ENCODE data around the gene TTC9. TPM values are rescaled to one million over a fixed set of nuclear protein-coding genes. Genes with fewer than 3 reads are reported as not detected.
"Not testable (repeated sequence)": the region's sequence is repeated elsewhere in the genome, so short reads cannot be mapped to it uniquely, and the experiment has no call there.

TTC9 gene
- total and polyA plus RNA-seq, 2 donors from 2014 or later = 2.6 to 5.2 TPM

DNA sequence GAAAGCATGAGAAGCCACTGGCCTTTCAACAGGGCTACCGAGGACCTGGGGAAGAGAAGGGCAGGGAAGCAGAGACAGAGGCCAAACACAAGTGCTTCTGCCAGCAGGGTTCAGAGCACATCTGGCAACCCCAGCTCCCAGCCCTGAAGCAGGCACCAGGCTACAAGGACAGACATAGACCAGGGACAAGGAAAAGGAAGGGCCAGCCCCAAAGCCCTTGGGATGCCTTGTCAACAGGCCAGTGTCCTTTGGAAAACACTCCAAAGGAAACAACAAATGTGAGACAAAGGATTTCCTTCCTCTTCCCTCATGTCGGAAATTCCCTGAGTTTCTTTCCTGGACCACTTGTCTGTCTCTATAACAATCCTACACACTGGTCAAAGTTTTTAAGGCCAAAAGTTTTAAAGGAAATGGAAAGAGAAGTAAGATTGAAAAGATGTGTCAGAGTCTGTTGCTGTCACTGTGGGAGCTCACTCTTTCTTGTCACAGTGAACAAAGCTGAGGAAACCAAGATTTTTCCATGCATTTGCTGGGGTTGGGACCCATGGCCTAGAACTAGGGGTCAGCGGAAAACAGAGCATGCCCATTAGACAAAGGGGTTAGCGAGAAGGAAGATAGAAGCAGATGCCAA, 59.4 kb downstream of the TTC9 start:
- H3K4me1 ChIP-seq (ENCODE audit: control insufficient read depth in 2 of 3, insufficient read depth in 2 of 3, low read depth in 1 of 3, low read length in 3 of 3) = no peaks in the 10 kb centered on the region
- no peaks in the 10 kb centered on the region for H3K36me3 ChIP-seq (ENCODE audit: control insufficient read depth in 2 of 3, insufficient read depth in 3 of 3, low read length in 3 of 3)
- FAIRE-seq (no peak), DNase-seq (peak in 1 of 5 donors; percentile 48)
- H3K9ac ChIP-seq (ENCODE audit: low read length in 3 of 3) = no peak overlapping the region
- H3K27ac ChIP-seq (ENCODE audit: low read depth in 2 of 2, low read length in 2 of 2) = no peak overlapping the region
- no peak overlapping the region for H3K4me3 ChIP-seq (ENCODE audit: low read length in 3 of 3)
- no peaks in the 10 kb centered on the region for H3K27me3 ChIP-seq (ENCODE audit: control insufficient read depth, insufficient read depth, low read length)
- intact Hi-C loops (cut with DNase I) = loop anchor here (10.0 kb wide), 1 partner anchor 86 kb away; no protein-coding TSS in a partner anchor
- TF ChIP-seq, protein P1, sequence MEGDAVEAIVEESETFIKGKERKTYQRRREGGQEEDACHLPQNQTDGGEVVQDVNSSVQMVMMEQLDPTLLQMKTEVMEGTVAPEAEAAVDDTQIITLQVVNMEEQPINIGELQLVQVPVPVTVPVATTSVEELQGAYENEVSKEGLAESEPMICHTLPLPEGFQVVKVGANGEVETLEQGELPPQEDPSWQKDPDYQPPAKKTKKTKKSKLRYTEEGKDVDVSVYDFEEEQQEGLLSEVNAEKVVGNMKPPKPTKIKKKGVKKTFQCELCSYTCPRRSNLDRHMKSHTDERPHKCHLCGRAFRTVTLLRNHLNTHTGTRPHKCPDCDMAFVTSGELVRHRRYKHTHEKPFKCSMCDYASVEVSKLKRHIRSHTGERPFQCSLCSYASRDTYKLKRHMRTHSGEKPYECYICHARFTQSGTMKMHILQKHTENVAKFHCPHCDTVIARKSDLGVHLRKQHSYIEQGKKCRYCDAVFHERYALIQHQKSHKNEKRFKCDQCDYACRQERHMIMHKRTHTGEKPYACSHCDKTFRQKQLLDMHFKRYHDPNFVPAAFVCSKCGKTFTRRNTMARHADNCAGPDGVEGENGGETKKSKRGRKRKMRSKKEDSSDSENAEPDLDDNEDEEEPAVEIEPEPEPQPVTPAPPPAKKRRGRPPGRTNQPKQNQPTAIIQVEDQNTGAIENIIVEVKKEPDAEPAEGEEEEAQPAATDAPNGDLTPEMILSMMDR (IDR thresholded peaks at IDR 0.05; ENCODE audit: borderline replicate concordance, extremely low read depth, insufficient read depth) = no peak
- no peaks in the 10 kb centered on the region for H3K9me3 ChIP-seq (ENCODE audit: control insufficient read depth in 2 of 3, insufficient read depth in 1 of 3, low read length in 3 of 3)

DNA sequence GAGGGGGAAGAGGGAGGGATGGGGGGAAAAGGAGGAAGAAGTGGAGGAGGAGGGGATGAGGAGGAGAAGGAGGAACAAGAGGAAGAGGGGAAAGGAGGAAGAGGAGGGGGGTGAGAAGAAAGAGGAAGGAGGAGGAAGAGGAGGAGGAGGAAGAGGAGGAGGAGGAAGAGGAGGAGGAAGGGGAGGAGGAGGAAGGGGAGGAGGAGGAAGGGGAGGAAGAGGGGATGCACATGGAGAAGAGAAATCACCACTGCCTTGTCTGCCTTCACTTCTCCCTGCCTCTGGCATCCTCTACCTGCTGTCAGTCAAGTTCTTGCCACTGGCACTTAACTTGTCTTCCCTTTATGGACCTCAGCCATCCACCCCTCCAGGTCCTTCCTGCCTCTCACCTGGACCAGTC, 59.9 kb downstream of the TTC9 start:
- H3K36me3 ChIP-seq (ENCODE audit: control insufficient read depth in 2 of 3, insufficient read depth in 3 of 3, low read length in 3 of 3) = no peaks in the 10 kb centered on the region
- no peaks in the 10 kb centered on the region for H3K9me3 ChIP-seq (ENCODE audit: control insufficient read depth in 2 of 3, insufficient read depth in 1 of 3, low read length in 3 of 3)
- H3K9ac ChIP-seq (ENCODE audit: low read length in 3 of 3) = no peak overlapping the region
- FAIRE-seq (no peak), DNase-seq (no peak)
- no peaks in the 10 kb centered on the region for H3K4me1 ChIP-seq (ENCODE audit: control insufficient read depth in 2 of 3, insufficient read depth in 2 of 3, low read depth in 1 of 3, low read length in 3 of 3)
- TF ChIP-seq, protein P1 (IDR thresholded peaks at IDR 0.05; ENCODE audit: borderline replicate concordance, extremely low read depth, insufficient read depth) = no peak
- H3K27ac ChIP-seq (ENCODE audit: low read depth in 2 of 2, low read length in 2 of 2) = no peak overlapping the region
- no peaks in the 10 kb centered on the region for H3K27me3 ChIP-seq (ENCODE audit: control insufficient read depth, insufficient read depth, low read length)
- intact Hi-C loops (cut with DNase I) = loop anchor here (10.0 kb wide), 1 partner anchor 87 kb away; no protein-coding TSS in a partner anchor
- no peak overlapping the region for H3K4me3 ChIP-seq (ENCODE audit: low read length in 3 of 3)

DNA sequence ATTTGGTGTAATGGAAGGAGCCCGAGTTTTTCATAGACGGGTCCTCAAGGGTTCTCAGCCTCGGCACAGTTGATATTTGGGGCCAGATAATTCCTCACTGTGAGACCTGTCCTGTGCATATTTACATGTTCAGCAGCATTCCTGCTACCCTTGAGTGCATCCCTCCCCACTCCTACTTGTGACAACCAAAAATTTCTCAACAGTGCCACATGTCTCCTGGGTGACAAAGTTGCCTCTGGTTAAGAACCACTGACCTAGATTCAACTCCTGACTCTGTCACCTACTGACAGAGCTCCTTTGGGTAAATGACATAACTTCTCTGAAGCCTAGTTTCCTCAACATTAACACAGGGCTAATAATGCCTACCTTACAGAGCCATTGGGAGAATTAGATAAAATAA, 60.4 kb downstream of the TTC9 start:
- no peak overlapping the region for H3K27ac ChIP-seq (ENCODE audit: low read depth in 2 of 2, low read length in 2 of 2)
- TF ChIP-seq, protein P1 (IDR thresholded peaks at IDR 0.05; ENCODE audit: borderline replicate concordance, extremely low read depth, insufficient read depth) = no peak
- DNase-seq = no peak

DNA sequence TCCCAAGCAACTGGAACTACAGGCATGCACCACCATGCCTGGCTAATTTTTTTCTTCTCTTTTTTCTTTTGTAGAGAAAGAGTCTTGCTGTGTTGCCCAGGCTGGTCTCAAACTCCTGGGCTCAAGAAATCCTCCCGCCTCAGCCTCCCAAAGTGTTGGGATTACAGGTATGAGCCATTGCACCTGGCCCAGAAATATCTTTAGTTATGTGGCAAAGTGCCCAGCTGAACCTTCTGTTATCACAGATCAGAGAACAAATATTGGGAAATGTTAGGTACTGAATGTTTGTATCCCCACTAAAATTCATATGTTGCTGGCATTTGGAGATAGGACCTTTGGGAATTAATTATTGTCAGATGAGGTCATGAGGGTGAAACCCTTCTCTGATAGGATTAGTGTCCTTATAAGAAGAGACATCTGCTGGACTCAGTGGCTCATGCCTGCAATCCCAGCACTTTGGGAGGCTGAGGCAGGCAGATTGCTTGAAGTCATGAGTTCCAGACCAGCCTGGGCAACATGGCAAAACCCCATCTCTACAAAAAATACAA, 62.0 kb downstream of the TTC9 start:
- not testable (repeated sequence) for H3K9me3 ChIP-seq (ENCODE audit: control insufficient read depth in 2 of 3, insufficient read depth in 1 of 3, low read length in 3 of 3); FAIRE-seq; H3K36me3 ChIP-seq (ENCODE audit: control insufficient read depth in 2 of 3, insufficient read depth in 3 of 3, low read length in 3 of 3); H3K27me3 ChIP-seq (ENCODE audit: control insufficient read depth, insufficient read depth, low read length); H3K9ac ChIP-seq (ENCODE audit: low read length in 3 of 3); H3K4me3 ChIP-seq (ENCODE audit: low read length in 3 of 3); H3K27ac ChIP-seq (ENCODE audit: low read depth in 2 of 2, low read length in 2 of 2); H3K4me1 ChIP-seq (ENCODE audit: control insufficient read depth in 2 of 3, insufficient read depth in 2 of 3, low read depth in 1 of 3, low read length in 3 of 3); DNase-seq
- intact Hi-C loops (cut with DNase I) = loop anchor here (10.0 kb wide), 1 partner anchor 89 kb away; no protein-coding TSS in a partner anchor

More for the DNA sequence above, 60.4 kb downstream of the TTC9 start:
- Histone ChIP-seq H3K9me3 (ENCODE audit: control insufficient read depth in 2 of 3, insufficient read depth in 1 of 3, low read length in 3 of 3) (no peaks in the 10 kb centered on the region), H3K4me1 (ENCODE audit: control insufficient read depth in 2 of 3, insufficient read depth in 2 of 3, low read depth in 1 of 3, low read length in 3 of 3) (no peaks in the 10 kb centered on the region), H3K27me3 (ENCODE audit: control insufficient read depth, insufficient read depth, low read length) (no peaks in the 10 kb centered on the region), H3K36me3 (ENCODE audit: control insufficient read depth in 2 of 3, insufficient read depth in 3 of 3, low read length in 3 of 3) (no peaks in the 10 kb centered on the region), H3K4me3 (ENCODE audit: low read length in 3 of 3) (no peak overlapping the region), H3K9ac (ENCODE audit: low read length in 3 of 3) (no peak overlapping the region)
- FAIRE-seq = no peak
- intact Hi-C loops (cut with DNase I) = loop anchor here (10.0 kb wide), 1 partner anchor 87 kb away; no protein-coding TSS in a partner anchor

All from kidney (tissue), 14 donors.